ENCODE measurements around the gene RANBP1.

Gene RANBP1

GRCh38 chr22:20089977-20090729 is 25.8 kb upstream of the RANBP1 start:
- Histone ChIP-seq H3K27ac (ENCODE audit: low read depth, low read length) (no peak overlapping the region), H3K4me3 (ENCODE audit: low read depth, low read length) (no peak overlapping the region), H3K36me3 (ENCODE audit: control insufficient read depth, insufficient read depth, low read length) (peaks cover 98% of the 10 kb centered on the region), H3K9me3 (ENCODE audit: control insufficient read depth, insufficient read depth, low read depth, low read length) (no peaks in the 10 kb centered on the region), H3K9ac (ENCODE audit: low read length) (no peak overlapping the region), H3K4me1 (ENCODE audit: control insufficient read depth, insufficient read depth, low read length) (0 out of 2 replicates have a peak, but pooled peaks cover under 1% of the 10 kb centered on the region), H3K27me3 (ENCODE audit: control insufficient read depth, insufficient read depth, low read length) (no peaks in the 10 kb centered on the region)

GRCh38 chr22:20090730-20091240 is 25.1 kb upstream of the RANBP1 start:
- H3K27me3 ChIP-seq (ENCODE audit: control insufficient read depth, insufficient read depth, low read length), result no peaks in the 10 kb centered on the region
- no peaks in the 10 kb centered on the region for H3K9me3 ChIP-seq (ENCODE audit: control insufficient read depth, insufficient read depth, low read depth, low read length)
- H3K4me1 ChIP-seq (ENCODE audit: control insufficient read depth, insufficient read depth, low read length), result no peaks in the 10 kb centered on the region
- H3K4me3 ChIP-seq (ENCODE audit: low read depth, low read length), result no peak overlapping the region
- H3K27ac ChIP-seq (ENCODE audit: low read depth, low read length), result no peak overlapping the region
- peaks cover 98% of the 10 kb centered on the region for H3K36me3 ChIP-seq (ENCODE audit: control insufficient read depth, insufficient read depth, low read length)
- H3K9ac ChIP-seq (ENCODE audit: low read length), result no peak overlapping the region

GRCh38 chr22:20091690-20092476 is 24.0 kb upstream of the RANBP1 start:
- Histone ChIP-seq H3K4me1 (ENCODE audit: control insufficient read depth, insufficient read depth, low read length) (no peaks in the 10 kb centered on the region), H3K36me3 (ENCODE audit: control insufficient read depth, insufficient read depth, low read length) (peaks cover 98% of the 10 kb centered on the region), H3K9me3 (ENCODE audit: control insufficient read depth, insufficient read depth, low read depth, low read length) (no peaks in the 10 kb centered on the region), H3K27ac (ENCODE audit: low read depth, low read length) (no peak overlapping the region), H3K27me3 (ENCODE audit: control insufficient read depth, insufficient read depth, low read length) (no peaks in the 10 kb centered on the region), H3K4me3 (ENCODE audit: low read depth, low read length) (no peak overlapping the region), H3K9ac (ENCODE audit: low read length) (no peak overlapping the region)

GRCh38 chr22:20092477-20092854 is 23.4 kb upstream of the RANBP1 start:
- no peaks in the 10 kb centered on the region for H3K9me3 ChIP-seq (ENCODE audit: control insufficient read depth, insufficient read depth, low read depth, low read length)
- peaks cover 98% of the 10 kb centered on the region for H3K36me3 ChIP-seq (ENCODE audit: control insufficient read depth, insufficient read depth, low read length)
- no peak overlapping the region for H3K4me3 ChIP-seq (ENCODE audit: low read depth, low read length)
- H3K27me3 ChIP-seq (ENCODE audit: control insufficient read depth, insufficient read depth, low read length), result no peaks in the 10 kb centered on the region
- no peak overlapping the region for H3K9ac ChIP-seq (ENCODE audit: low read length)
- no peaks in the 10 kb centered on the region for H3K4me1 ChIP-seq (ENCODE audit: control insufficient read depth, insufficient read depth, low read length)
- H3K27ac ChIP-seq (ENCODE audit: low read depth, low read length), result no peak overlapping the region

- no peak overlapping the region for H3K27ac ChIP-seq (ENCODE audit: low read depth, low read length)
- no peaks in the 10 kb centered on the region for H3K9me3 ChIP-seq (ENCODE audit: control insufficient read depth, insufficient read depth, low read depth, low read length)
- H3K36me3 ChIP-seq (ENCODE audit: control insufficient read depth, insufficient read depth, low read length), result peaks cover 97% of the 10 kb centered on the region
- no peak overlapping the region for H3K9ac ChIP-seq (ENCODE audit: low read length)
- no peak overlapping the region for H3K4me3 ChIP-seq (ENCODE audit: low read depth, low read length)
- no peaks in the 10 kb centered on the region for H3K4me1 ChIP-seq (ENCODE audit: control insufficient read depth, insufficient read depth, low read length)
- no peaks in the 10 kb centered on the region for H3K27me3 ChIP-seq (ENCODE audit: control insufficient read depth, insufficient read depth, low read length)
Measured at GRCh38 chr22:20093418-20094196, 22.3 kb upstream of the RANBP1 start.

GRCh38 chr22:20094197-20094807 is 21.6 kb upstream of the RANBP1 start:
- peak overlapping the region; percentile 6 for H3K9ac ChIP-seq (ENCODE audit: low read length)

GRCh38 chr22:20095521-20095920 is 20.4 kb upstream of the RANBP1 start:
- H3K4me3 ChIP-seq (ENCODE audit: low read depth, low read length), result no peak overlapping the region
- no peaks in the 10 kb centered on the region for H3K9me3 ChIP-seq (ENCODE audit: control insufficient read depth, insufficient read depth, low read depth, low read length)
- H3K4me1 ChIP-seq (ENCODE audit: control insufficient read depth, insufficient read depth, low read length), result peaks cover 4% of the 10 kb centered on the region; the same call in 1 of the 2 replicates
- H3K36me3 ChIP-seq (ENCODE audit: control insufficient read depth, insufficient read depth, low read length), result peaks cover 97% of the 10 kb centered on the region
- H3K27me3 ChIP-seq (ENCODE audit: control insufficient read depth, insufficient read depth, low read length), result no peaks in the 10 kb centered on the region
- no peak overlapping the region for H3K9ac ChIP-seq (ENCODE audit: low read length)
- no peak overlapping the region for H3K27ac ChIP-seq (ENCODE audit: low read depth, low read length)

More at GRCh38 chr22:20094197-20094807, 21.6 kb upstream of the RANBP1 start:
- H3K4me3 ChIP-seq (ENCODE audit: low read depth, low read length), result no peak overlapping the region
- H3K9me3 ChIP-seq (ENCODE audit: control insufficient read depth, insufficient read depth, low read depth, low read length), result no peaks in the 10 kb centered on the region
- H3K27me3 ChIP-seq (ENCODE audit: control insufficient read depth, insufficient read depth, low read length), result no peaks in the 10 kb centered on the region
- H3K4me1 ChIP-seq (ENCODE audit: control insufficient read depth, insufficient read depth, low read length), result no peaks in the 10 kb centered on the region
- H3K36me3 ChIP-seq (ENCODE audit: control insufficient read depth, insufficient read depth, low read length), result peaks cover 97% of the 10 kb centered on the region
- H3K27ac ChIP-seq (ENCODE audit: low read depth, low read length), result no peak overlapping the region

GRCh38 chr22:20096574-20097420 is 19.1 kb upstream of the RANBP1 start:
- peaks cover 5% of the 10 kb centered on the region; the same call in 1 of the 2 replicates for H3K4me1 ChIP-seq (ENCODE audit: control insufficient read depth, insufficient read depth, low read length)
- H3K9ac ChIP-seq (ENCODE audit: low read length), result no peak overlapping the region
- no peaks in the 10 kb centered on the region for H3K9me3 ChIP-seq (ENCODE audit: control insufficient read depth, insufficient read depth, low read depth, low read length)
- H3K27ac ChIP-seq (ENCODE audit: low read depth, low read length), result no peak overlapping the region
- no peak overlapping the region for H3K4me3 ChIP-seq (ENCODE audit: low read depth, low read length)
- no peaks in the 10 kb centered on the region for H3K27me3 ChIP-seq (ENCODE audit: control insufficient read depth, insufficient read depth, low read length)
- peaks cover 95% of the 10 kb centered on the region for H3K36me3 ChIP-seq (ENCODE audit: control insufficient read depth, insufficient read depth, low read length)

GRCh38 chr22:20099099-20099711 is 16.7 kb upstream of the RANBP1 start:
- no peak overlapping the region for H3K9ac ChIP-seq (ENCODE audit: low read length)
- H3K4me1 ChIP-seq (ENCODE audit: control insufficient read depth, insufficient read depth, low read length), result peaks cover 5% of the 10 kb centered on the region; the same call in 1 of the 2 replicates
- H3K36me3 ChIP-seq (ENCODE audit: control insufficient read depth, insufficient read depth, low read length), result peaks cover 94% of the 10 kb centered on the region

More at GRCh38 chr22:20099099-20099711, 16.7 kb upstream of the RANBP1 start:
- no peak overlapping the region for H3K27ac ChIP-seq (ENCODE audit: low read depth, low read length)
- H3K4me3 ChIP-seq (ENCODE audit: low read depth, low read length), result no peak overlapping the region
- H3K27me3 ChIP-seq (ENCODE audit: control insufficient read depth, insufficient read depth, low read length), result no peaks in the 10 kb centered on the region
- no peaks in the 10 kb centered on the region for H3K9me3 ChIP-seq (ENCODE audit: control insufficient read depth, insufficient read depth, low read depth, low read length)
